ENCODE measurements around the gene LRRTM3. TPM values are rescaled to one million over a fixed set of nuclear protein-coding genes. Genes with fewer than 3 reads are reported as not detected.

The LRRTM3 gene
- total RNA-seq, 2 experiments from 2014 or later, result not detected

GRCh38 chr10:67077376-67077775, 151.5 kb downstream of the LRRTM3 start:
- H3K9me3 Mint-ChIP-seq, result no peaks in the 10 kb centered on the region
- CTCF ChIA-PET, result no interaction called here
- H3K36me3 Mint-ChIP-seq (ENCODE audit: low read depth), result no peaks in the 10 kb centered on the region

GRCh38 chr10:67079126-67079525, 153.3 kb downstream of the LRRTM3 start:
- H3K9me3 Mint-ChIP-seq, result no peaks in the 10 kb centered on the region
- DNase-seq, result no peak
- H3K4me3 Mint-ChIP-seq, result no peak overlapping the region
- ChIA-PET CTCF (no interaction called here), POLR2A (no interaction called here)
- H3K27ac Mint-ChIP-seq, result no peak overlapping the region
- H3K36me3 Mint-ChIP-seq (ENCODE audit: low read depth), result no peaks in the 10 kb centered on the region
- H3K4me1 Mint-ChIP-seq, result no peaks in the 10 kb centered on the region
- H3K27me3 Mint-ChIP-seq, result no peaks in the 10 kb centered on the region

More at GRCh38 chr10:67077376-67077775, 151.5 kb downstream of the LRRTM3 start:
- Mint-ChIP-seq H3K27ac (no peak overlapping the region), H3K27me3 (no peaks in the 10 kb centered on the region), H3K4me3 (no peak overlapping the region), H3K4me1 (no peaks in the 10 kb centered on the region)
- DNase-seq, result no peak
- POLR2A ChIA-PET, result no interaction called here

GRCh38 chr10:67086327-67087134, 160.7 kb downstream of the LRRTM3 start:
- H3K9me3 Mint-ChIP-seq, result no peaks in the 10 kb centered on the region
- POLR2A ChIA-PET, result no interaction called here
- no peaks in the 10 kb centered on the region for H3K36me3 Mint-ChIP-seq (ENCODE audit: low read depth)
- DNase-seq, result no peak
- CTCF ChIA-PET, result no interaction called here
- H3K4me3 Mint-ChIP-seq, result no peak overlapping the region
- H3K27me3 Mint-ChIP-seq, result no peaks in the 10 kb centered on the region
- H3K4me1 Mint-ChIP-seq, result no peaks in the 10 kb centered on the region
- H3K27ac Mint-ChIP-seq, result no peak overlapping the region

GRCh38 chr10:67087135-67087425, 161.2 kb downstream of the LRRTM3 start:
- H3K27ac Mint-ChIP-seq, result no peak overlapping the region
- no peak overlapping the region for H3K4me3 Mint-ChIP-seq
- CTCF ChIA-PET, result no interaction called here
- H3K27me3 Mint-ChIP-seq, result no peaks in the 10 kb centered on the region
- DNase-seq, result no peak
- no peaks in the 10 kb centered on the region for H3K4me1 Mint-ChIP-seq
- H3K36me3 Mint-ChIP-seq (ENCODE audit: low read depth), result no peaks in the 10 kb centered on the region
- POLR2A ChIA-PET, result no interaction called here
- H3K9me3 Mint-ChIP-seq, result no peaks in the 10 kb centered on the region

- Mint-ChIP-seq H3K27me3 (no peaks in the 10 kb centered on the region), H3K27ac (no peak overlapping the region), H3K9me3 (no peaks in the 10 kb centered on the region), H3K4me3 (no peak overlapping the region), H3K4me1 (no peaks in the 10 kb centered on the region), H3K36me3 (ENCODE audit: low read depth) (no peaks in the 10 kb centered on the region)
- no peak for DNase-seq
- POLR2A ChIA-PET, result no interaction called here
- CTCF ChIA-PET, result no interaction called here
Observed at GRCh38 chr10:67088036-67088435, 162.2 kb downstream of the LRRTM3 start.

- Mint-ChIP-seq H3K27ac (no peak overlapping the region), H3K27me3 (no peaks in the 10 kb centered on the region), H3K9me3 (no peaks in the 10 kb centered on the region), H3K4me3 (no peak overlapping the region), H3K4me1 (no peaks in the 10 kb centered on the region), H3K36me3 (ENCODE audit: low read depth) (no peaks in the 10 kb centered on the region)
- DNase-seq, result no peak
- CTCF ChIA-PET, result no interaction called here
- POLR2A ChIA-PET, result no interaction called here
Observed at GRCh38 chr10:67095531-67095930, 169.7 kb downstream of the LRRTM3 start.

- no peaks in the 10 kb centered on the region for H3K27me3 Mint-ChIP-seq
- ChIA-PET POLR2A (no interaction called here), CTCF (no interaction called here)
- no peak for DNase-seq
- no peak overlapping the region for H3K4me3 Mint-ChIP-seq
- no peaks in the 10 kb centered on the region for H3K36me3 Mint-ChIP-seq (ENCODE audit: low read depth)
- H3K4me1 Mint-ChIP-seq, result no peaks in the 10 kb centered on the region
- H3K27ac Mint-ChIP-seq, result no peak overlapping the region
- no peaks in the 10 kb centered on the region for H3K9me3 Mint-ChIP-seq
Observed at GRCh38 chr10:67098461-67098860, 172.6 kb downstream of the LRRTM3 start.

GRCh38 chr10:67100951-67101350, 175.1 kb downstream of the LRRTM3 start:
- Mint-ChIP-seq H3K4me1 (no peaks in the 10 kb centered on the region), H3K4me3 (no peak overlapping the region), H3K27ac (no peak overlapping the region), H3K27me3 (no peaks in the 10 kb centered on the region), H3K9me3 (no peaks in the 10 kb centered on the region), H3K36me3 (ENCODE audit: low read depth) (no peaks in the 10 kb centered on the region)
- ChIA-PET CTCF (no interaction called here), POLR2A (no interaction called here)
- DNase-seq, result no peak

- H3K36me3 Mint-ChIP-seq (ENCODE audit: low read depth), result no peaks in the 10 kb centered on the region
- no peaks in the 10 kb centered on the region for H3K9me3 Mint-ChIP-seq
- POLR2A ChIA-PET, result no interaction called here
- CTCF ChIA-PET, result no interaction called here
- H3K4me3 Mint-ChIP-seq, result no peak overlapping the region
- H3K27me3 Mint-ChIP-seq, result no peaks in the 10 kb centered on the region
- H3K4me1 Mint-ChIP-seq, result no peaks in the 10 kb centered on the region
- DNase-seq, result no peak
- no peak overlapping the region for H3K27ac Mint-ChIP-seq
Observed at GRCh38 chr10:67107670-67108069, 181.8 kb downstream of the LRRTM3 start.

GRCh38 chr10:67110286-67110685, 184.4 kb downstream of the LRRTM3 start:
- ChIA-PET POLR2A (no interaction called here), CTCF (interaction anchor here (0.6 kb wide), 1 partner anchor 241 kb away, joined by 4 read pairs; no protein-coding TSS in a partner anchor)
- Mint-ChIP-seq H3K27me3 (no peaks in the 10 kb centered on the region), H3K4me3 (no peak overlapping the region), H3K4me1 (no peaks in the 10 kb centered on the region), H3K9me3 (no peaks in the 10 kb centered on the region), H3K27ac (no peak overlapping the region), H3K36me3 (ENCODE audit: low read depth) (no peaks in the 10 kb centered on the region)
- no peak for DNase-seq

- no peaks in the 10 kb centered on the region for H3K9me3 Mint-ChIP-seq
- no peak overlapping the region for H3K4me3 Mint-ChIP-seq
- H3K4me1 Mint-ChIP-seq, result no peaks in the 10 kb centered on the region
- no peaks in the 10 kb centered on the region for H3K36me3 Mint-ChIP-seq (ENCODE audit: low read depth)
- H3K27ac Mint-ChIP-seq, result no peak overlapping the region
- POLR2A ChIA-PET, result no interaction called here
- no peak for DNase-seq
- CTCF ChIA-PET, result no interaction called here
- H3K27me3 Mint-ChIP-seq, result no peaks in the 10 kb centered on the region
Observed at GRCh38 chr10:67112765-67113164, 186.9 kb downstream of the LRRTM3 start.

GRCh38 chr10:67114945-67115344, 189.1 kb downstream of the LRRTM3 start:
- H3K27ac Mint-ChIP-seq, result no peak overlapping the region
- ChIA-PET POLR2A (no interaction called here), CTCF (no interaction called here)
- no peak overlapping the region for H3K4me3 Mint-ChIP-seq
- DNase-seq, result no peak
- no peaks in the 10 kb centered on the region for H3K36me3 Mint-ChIP-seq (ENCODE audit: low read depth)
- no peaks in the 10 kb centered on the region for H3K27me3 Mint-ChIP-seq
- H3K9me3 Mint-ChIP-seq, result no peaks in the 10 kb centered on the region
- no peaks in the 10 kb centered on the region for H3K4me1 Mint-ChIP-seq

GRCh38 chr10:67115972-67116371, 190.1 kb downstream of the LRRTM3 start:
- ChIA-PET POLR2A (no interaction called here), CTCF (no interaction called here)
- Mint-ChIP-seq H3K27ac (no peak overlapping the region), H3K36me3 (ENCODE audit: low read depth) (no peaks in the 10 kb centered on the region), H3K9me3 (no peaks in the 10 kb centered on the region), H3K4me3 (no peak overlapping the region), H3K4me1 (no peaks in the 10 kb centered on the region), H3K27me3 (no peaks in the 10 kb centered on the region)
- no peak for DNase-seq

GRCh38 chr10:67119651-67120050, 193.8 kb downstream of the LRRTM3 start:
- DNase-seq, result no peak
- Mint-ChIP-seq H3K4me1 (no peaks in the 10 kb centered on the region), H3K27ac (no peak overlapping the region), H3K4me3 (no peak overlapping the region), H3K27me3 (no peaks in the 10 kb centered on the region), H3K36me3 (ENCODE audit: low read depth) (no peaks in the 10 kb centered on the region), H3K9me3 (no peaks in the 10 kb centered on the region)
- ChIA-PET CTCF (no interaction called here), POLR2A (no interaction called here)
